22Rv1 (cell line): ENCODE results near the gene WRNIP1.

ENCODE experiments used
- H3K27ac ChIP-seq: fragments of 450-650 bp; 2 replicates; pipeline ENCODE4 v1.5.1; 2017
- CTCF ChIP-seq: fragments of 450-650 bp; IDR thresholded peaks from 2 replicates; pipeline ENCODE4 v1.5.1; 2017; ENCODE audit warnings: mild to moderate bottlenecking
- ZFX ChIP-seq: fragments of 450-650 bp; IDR thresholded peaks from 2 replicates; pipeline ENCODE4 v1.6.1; 2017; ENCODE audit warnings: antibody characterized with exemption, borderline replicate concordance

WRNIP1 gene

GRCh38 chr6:2741756-2742155 is 23.4 kb upstream of the WRNIP1 start:
- TF ChIP-seq ZFX, result no peak
- no peak for TF ChIP-seq CTCF
- no peak overlapping the region for H3K27ac ChIP-seq

- H3K27ac ChIP-seq, result no peak overlapping the region
- TF ChIP-seq CTCF, result no peak
- TF ChIP-seq ZFX, result no peak
Observed at GRCh38 chr6:2743280-2744208, 21.6 kb upstream of the WRNIP1 start.

- H3K27ac ChIP-seq, result no peak overlapping the region
- TF ChIP-seq CTCF, result peak; percentile 43
- no peak for TF ChIP-seq ZFX
Observed at GRCh38 chr6:2744209-2744771, 20.9 kb upstream of the WRNIP1 start.

- TF ChIP-seq ZFX (no peak), CTCF (no peak)
- no peak overlapping the region for H3K27ac ChIP-seq
Observed at GRCh38 chr6:2744778-2745177, 20.4 kb upstream of the WRNIP1 start.

GRCh38 chr6:2745246-2745645 is 19.9 kb upstream of the WRNIP1 start:
- TF ChIP-seq ZFX, result no peak
- TF ChIP-seq CTCF, result no peak
- H3K27ac ChIP-seq, result no peak overlapping the region

- H3K27ac ChIP-seq, result no peak overlapping the region
- TF ChIP-seq CTCF (no peak), ZFX (no peak)
Observed at GRCh38 chr6:2746557-2747061, 18.6 kb upstream of the WRNIP1 start.

GRCh38 chr6:2748183-2748582 is 17.0 kb upstream of the WRNIP1 start:
- TF ChIP-seq ZFX (no peak), CTCF (no peak)
- H3K27ac ChIP-seq, result no peak overlapping the region
